GM19193 (cell line): ENCODE measurements around the gene JMJD1C.

ENCODE experiments used
- POLR2A ChIP-seq: IDR thresholded peaks from 4 replicates; pipeline ENCODE4 v1.6.1; 2011; ENCODE audit not compliant: insufficient read depth, insufficient read length; ENCODE audit errors: extremely low read depth

JMJD1C gene

GRCh38 chr10:63457594-63457993, 8.2 kb downstream of the JMJD1C start:
- no peak for TF ChIP-seq POLR2A

- TF ChIP-seq POLR2A: no peak
Measured at GRCh38 chr10:63456437-63457210, 9.2 kb downstream of the JMJD1C start.

- TF ChIP-seq POLR2A: no peak
Measured at GRCh38 chr10:63455507-63455906, 10.3 kb downstream of the JMJD1C start.

GRCh38 chr10:63454631-63455030, 11.1 kb downstream of the JMJD1C start:
- no peak for TF ChIP-seq POLR2A

GRCh38 chr10:63452524-63452923, 13.3 kb downstream of the JMJD1C start:
- TF ChIP-seq POLR2A: no peak

- no peak for TF ChIP-seq POLR2A
Measured at GRCh38 chr10:63446716-63447440, 18.9 kb downstream of the JMJD1C start.

- TF ChIP-seq POLR2A: no peak
Measured at GRCh38 chr10:63441404-63441803, 24.4 kb downstream of the JMJD1C start.

- no peak for TF ChIP-seq POLR2A
Measured at GRCh38 chr10:63439607-63440006, 26.2 kb downstream of the JMJD1C start.

- TF ChIP-seq POLR2A: no peak
Measured at GRCh38 chr10:63438506-63439498, 27.0 kb downstream of the JMJD1C start.

GRCh38 chr10:63437116-63437949, 28.4 kb downstream of the JMJD1C start:
- TF ChIP-seq POLR2A: no peak

- no peak for TF ChIP-seq POLR2A
Measured at GRCh38 chr10:63436225-63436624, 29.6 kb downstream of the JMJD1C start.

GRCh38 chr10:63434866-63435854, 30.6 kb downstream of the JMJD1C start:
- TF ChIP-seq POLR2A: no peak

GRCh38 chr10:63431962-63432797, 33.6 kb downstream of the JMJD1C start:
- no peak for TF ChIP-seq POLR2A

GRCh38 chr10:63430999-63431356, 34.8 kb downstream of the JMJD1C start:
- TF ChIP-seq POLR2A: no peak
